Stimulated activated CD4-positive, alpha-beta T cell treated with anti-CD3 and anti-CD28 coated beads, TNF-alpha, amount 100 ng/mL, for 48 hours (primary cell): ENCODE results near the gene RGS8.
"Not testable (repeated sequence)": the region's sequence is repeated elsewhere in the genome, so short reads cannot be mapped to it uniquely, and the experiment has no call there.

ENCODE experiments used
- DNase-seq, 3 donors: peaks; one replicate each; pipeline ENCODE4 v3.0.0-alpha.2; 2020; ENCODE audit warnings: low read depth in 3 of 3

The RGS8 gene

GRCh38 chr1:182702826-182703524 lies 18.6 kb upstream of the RGS8 start:
- DNase-seq = no peak

GRCh38 chr1:182700351-182700709 lies 15.9 kb upstream of the RGS8 start:
- no peak for DNase-seq

GRCh38 chr1:182699393-182700350 lies 15.3 kb upstream of the RGS8 start:
- DNase-seq = no peak

GRCh38 chr1:182698971-182699370 lies 14.6 kb upstream of the RGS8 start:
- no peak for DNase-seq

GRCh38 chr1:182693139-182693538 lies 8.8 kb upstream of the RGS8 start:
- not testable (repeated sequence) for DNase-seq

- DNase-seq = no peak
Observed at GRCh38 chr1:182690886-182691443, 6.6 kb upstream of the RGS8 start.

GRCh38 chr1:182688436-182689205 lies 4.2 kb upstream of the RGS8 start:
- DNase-seq = no peak

GRCh38 chr1:182687361-182687760 lies 3.0 kb upstream of the RGS8 start:
- no peak for DNase-seq

- no peak for DNase-seq
Observed at GRCh38 chr1:182686446-182686845, 2.1 kb upstream of the RGS8 start.

- DNase-seq = no peak
Observed at GRCh38 chr1:182685215-182685614, 828 bp upstream of the RGS8 start.

- no peak for DNase-seq
Observed at GRCh38 chr1:182682898-182683501, 1.4 kb downstream of the RGS8 start.

- no peak for DNase-seq
Observed at GRCh38 chr1:182682406-182682805, 2.0 kb downstream of the RGS8 start.

- DNase-seq = no peak
Observed at GRCh38 chr1:182681568-182681912, 2.8 kb downstream of the RGS8 start.

GRCh38 chr1:182680901-182681567 lies 3.4 kb downstream of the RGS8 start:
- no peak for DNase-seq

GRCh38 chr1:182680408-182680807 lies 4.0 kb downstream of the RGS8 start:
- DNase-seq = no peak

GRCh38 chr1:182679684-182680083 lies 4.7 kb downstream of the RGS8 start:
- DNase-seq = no peak

- DNase-seq = no peak
Observed at GRCh38 chr1:182677397-182678098, 6.8 kb downstream of the RGS8 start.

- DNase-seq = no peak
Observed at GRCh38 chr1:182676274-182676673, 8.1 kb downstream of the RGS8 start.

- no peak for DNase-seq
Observed at GRCh38 chr1:182674346-182675246, 9.8 kb downstream of the RGS8 start.

GRCh38 chr1:182672487-182672836 lies 11.9 kb downstream of the RGS8 start:
- DNase-seq = no peak
